Left ventricle myocardium inferior (tissue), 1 donor: ENCODE data around the gene HHLA2. TPM values are rescaled to one million over a fixed set of nuclear protein-coding genes. Genes with fewer than 3 reads are reported as not detected.
"Not testable (repeated sequence)": the region's sequence is repeated elsewhere in the genome, so short reads cannot be mapped to it uniquely, and the experiment has no call there.

Experiments used
- DNase-seq: peaks from one replicate; pipeline ENCODE4 v3.0.0-alpha.2; 2020
- H3K27ac ChIP-seq: fragments of 200-600 bp; replicated peaks from 2 replicates; pipeline ENCODE4 v1.8.0; 2021
- H3K27me3 ChIP-seq: fragments of 200-600 bp; 2 replicates; pipeline ENCODE4 v1.8.0; 2021; ENCODE audit warnings: low read depth
- H3K36me3 ChIP-seq: fragments of 200-600 bp; 2 replicates; pipeline ENCODE4 v1.8.0; 2021
- H3K4me1 ChIP-seq: fragments of 200-600 bp; 2 replicates; pipeline ENCODE4 v1.8.0; 2021
- H3K4me3 ChIP-seq: fragments of 200-600 bp; 2 replicates; pipeline ENCODE4 v1.8.0; 2021; ENCODE audit warnings: mild to moderate bottlenecking, moderate library complexity
- H3K9me3 ChIP-seq: fragments of 200-600 bp; replicated peaks from 2 replicates; pipeline ENCODE4 v1.8.0; 2021
- intact Hi-C: fragments of 100-400 bp; cut with micrococcal nuclease; formaldehyde crosslinking; loops from one replicate; pipeline ENCODE4 v1.11.0; 2022
- total RNA-seq: library from RNA; stranded (reverse); fragmentation: NEBNext Ultra II Directional; extraction: Animal tissue kit (Norgen Biotek cat#: 25700); gene quantifications from one replicate; pipeline ENCODE4 v1.2.1, GENCODE V29; 2021
- TF ChIP-seq, protein P1 (sequence below): fragments of 200-600 bp; IDR thresholded peaks from 2 replicates; pipeline ENCODE4 v1.8.0; 2021; ENCODE audit warnings: antibody characterized with exemption, mild to moderate bottlenecking, borderline replicate concordance
- donor health status: DM: no; HTN: yes; CAD: no; lungs with severe emphysema.

HHLA2 gene
- total RNA-seq, 1 donor from 2014 or later = not detected

DNA sequence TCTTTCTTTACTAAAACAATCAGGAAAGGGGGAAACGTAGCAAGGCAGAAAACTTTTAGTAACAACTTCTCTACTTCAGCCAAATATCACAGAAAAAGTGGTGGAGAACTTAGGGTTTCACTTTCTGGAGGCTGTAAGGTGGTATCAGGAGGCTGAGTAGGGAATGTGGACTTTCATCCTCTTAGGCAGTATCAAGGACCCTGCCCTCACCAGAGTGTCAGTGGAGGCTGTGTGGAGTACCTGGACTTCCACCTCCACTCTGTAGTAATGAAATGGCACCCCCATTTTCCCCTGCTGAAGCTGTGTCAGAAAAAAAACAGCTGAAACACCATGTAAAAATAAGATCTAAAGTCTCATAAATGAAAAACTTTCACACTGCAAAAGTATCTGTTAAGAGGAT lies 11.2 kb upstream of the HHLA2 start:
- no peaks in the 10 kb centered on the region for H3K27me3 ChIP-seq
- H3K4me3 ChIP-seq = no peak overlapping the region
- H3K4me1 ChIP-seq = no peaks in the 10 kb centered on the region
- TF ChIP-seq, protein P1, sequence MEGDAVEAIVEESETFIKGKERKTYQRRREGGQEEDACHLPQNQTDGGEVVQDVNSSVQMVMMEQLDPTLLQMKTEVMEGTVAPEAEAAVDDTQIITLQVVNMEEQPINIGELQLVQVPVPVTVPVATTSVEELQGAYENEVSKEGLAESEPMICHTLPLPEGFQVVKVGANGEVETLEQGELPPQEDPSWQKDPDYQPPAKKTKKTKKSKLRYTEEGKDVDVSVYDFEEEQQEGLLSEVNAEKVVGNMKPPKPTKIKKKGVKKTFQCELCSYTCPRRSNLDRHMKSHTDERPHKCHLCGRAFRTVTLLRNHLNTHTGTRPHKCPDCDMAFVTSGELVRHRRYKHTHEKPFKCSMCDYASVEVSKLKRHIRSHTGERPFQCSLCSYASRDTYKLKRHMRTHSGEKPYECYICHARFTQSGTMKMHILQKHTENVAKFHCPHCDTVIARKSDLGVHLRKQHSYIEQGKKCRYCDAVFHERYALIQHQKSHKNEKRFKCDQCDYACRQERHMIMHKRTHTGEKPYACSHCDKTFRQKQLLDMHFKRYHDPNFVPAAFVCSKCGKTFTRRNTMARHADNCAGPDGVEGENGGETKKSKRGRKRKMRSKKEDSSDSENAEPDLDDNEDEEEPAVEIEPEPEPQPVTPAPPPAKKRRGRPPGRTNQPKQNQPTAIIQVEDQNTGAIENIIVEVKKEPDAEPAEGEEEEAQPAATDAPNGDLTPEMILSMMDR = no peak
- intact Hi-C loops = no loop called here
- DNase-seq = no peak
- no peaks in the 10 kb centered on the region for H3K36me3 ChIP-seq
- peaks cover 6% of the 10 kb centered on the region for H3K9me3 ChIP-seq
- no peak overlapping the region for H3K27ac ChIP-seq

DNA sequence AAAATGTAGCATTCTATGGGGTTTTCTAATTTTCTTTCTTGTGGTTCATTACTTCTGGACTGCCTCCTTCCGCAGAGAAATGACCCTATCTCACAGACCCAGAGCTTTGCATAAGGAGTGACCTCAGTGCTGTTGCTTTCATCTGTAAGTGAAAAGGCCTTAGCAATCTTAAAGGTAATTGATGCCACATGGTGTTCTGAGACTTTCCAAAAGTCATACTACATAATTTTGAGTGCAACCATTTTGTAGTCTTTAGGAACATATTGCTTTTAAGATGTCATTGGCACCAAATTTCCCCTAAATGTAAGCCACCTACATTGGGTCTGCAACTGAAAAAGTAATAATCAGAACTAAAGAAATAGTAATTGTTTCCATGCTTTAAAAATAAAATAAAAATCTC lies 9.2 kb upstream of the HHLA2 start:
- Histone ChIP-seq H3K27ac (no peak overlapping the region), H3K4me1 (no peaks in the 10 kb centered on the region), H3K4me3 (no peak overlapping the region), H3K27me3 (no peaks in the 10 kb centered on the region), H3K9me3 (peaks cover 7% of the 10 kb centered on the region), H3K36me3 (no peaks in the 10 kb centered on the region)
- intact Hi-C loops = no loop called here
- TF ChIP-seq, protein P1 = no peak
- no peak for DNase-seq

DNA sequence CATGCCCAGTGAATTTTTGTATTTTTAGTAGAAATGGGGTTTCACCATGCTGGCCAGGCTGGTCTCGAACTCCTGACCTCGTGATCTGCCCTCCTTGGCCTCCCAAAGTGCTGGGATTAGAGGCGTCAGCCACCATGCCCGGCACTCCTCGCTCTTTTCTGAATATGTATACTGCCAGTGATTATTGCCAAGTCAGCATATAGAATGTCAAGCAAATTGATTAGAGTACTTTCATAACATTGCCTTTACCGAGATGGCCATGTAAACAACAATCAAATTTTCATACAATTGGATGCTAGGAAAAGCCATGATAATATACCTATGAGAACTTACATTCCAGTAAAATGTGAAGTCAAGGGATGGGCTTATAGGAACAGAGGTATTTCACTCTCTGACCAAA lies 8.2 kb upstream of the HHLA2 start:
- H3K4me1 ChIP-seq, H3K27me3 ChIP-seq, H3K9me3 ChIP-seq, H3K27ac ChIP-seq, H3K36me3 ChIP-seq, intact Hi-C loops, DNase-seq, H3K4me3 ChIP-seq: not testable (repeated sequence)

DNA sequence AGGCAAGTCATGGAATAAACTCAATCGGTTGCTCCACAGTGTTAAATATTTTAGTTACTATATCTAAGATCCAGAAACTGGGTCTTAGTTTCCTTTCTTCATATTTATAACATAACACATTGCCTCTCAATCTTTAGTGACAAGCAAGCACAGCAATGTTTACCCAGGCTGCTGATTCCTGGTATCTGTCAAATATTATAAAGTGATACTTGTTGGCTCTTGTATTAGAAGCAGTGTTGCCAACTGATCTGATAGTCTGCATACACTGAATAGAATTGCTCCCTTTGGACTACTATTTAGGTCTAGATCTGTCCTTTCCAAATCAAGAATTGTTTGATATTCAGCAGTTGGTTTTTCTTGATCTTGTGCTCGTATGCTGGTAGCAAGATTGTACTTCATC lies 7.2 kb upstream of the HHLA2 start:
- Histone ChIP-seq H3K4me3 (no peak overlapping the region), H3K27ac (no peak overlapping the region), H3K4me1 (no peaks in the 10 kb centered on the region), H3K36me3 (no peaks in the 10 kb centered on the region), H3K9me3 (peaks cover 8% of the 10 kb centered on the region), H3K27me3 (no peaks in the 10 kb centered on the region)
- TF ChIP-seq, protein P1 = no peak
- intact Hi-C loops = no loop called here
- no peak for DNase-seq

DNA sequence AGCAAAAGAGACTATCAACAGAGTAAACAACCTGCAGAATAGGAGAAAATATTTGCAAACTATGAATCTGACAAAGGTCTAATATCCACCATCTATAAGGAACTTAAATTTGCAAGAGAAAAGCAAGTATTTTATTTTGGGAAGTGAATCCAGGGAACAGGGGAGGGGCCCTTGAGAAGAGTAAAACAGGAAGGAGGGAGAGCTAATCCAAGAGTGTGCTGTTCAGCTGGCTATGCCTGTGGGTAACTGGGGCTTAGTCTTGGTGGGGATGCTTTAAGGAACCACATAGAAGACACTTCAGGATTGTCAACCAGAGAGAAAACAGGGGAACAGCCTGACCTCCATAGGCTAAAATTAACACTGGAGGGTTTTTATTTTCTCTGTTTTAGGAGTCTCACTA lies 3.9 kb upstream of the HHLA2 start:
- no peaks in the 10 kb centered on the region for H3K36me3 ChIP-seq
- no peak overlapping the region for H3K27ac ChIP-seq
- intact Hi-C loops = no loop called here
- no peak overlapping the region for H3K4me3 ChIP-seq
- peaks cover 8% of the 10 kb centered on the region for H3K9me3 ChIP-seq
- TF ChIP-seq, protein P1 = no peak
- H3K27me3 ChIP-seq = no peaks in the 10 kb centered on the region
- peaks cover under 1% of the 10 kb centered on the region for H3K4me1 ChIP-seq
- DNase-seq = no peak

DNA sequence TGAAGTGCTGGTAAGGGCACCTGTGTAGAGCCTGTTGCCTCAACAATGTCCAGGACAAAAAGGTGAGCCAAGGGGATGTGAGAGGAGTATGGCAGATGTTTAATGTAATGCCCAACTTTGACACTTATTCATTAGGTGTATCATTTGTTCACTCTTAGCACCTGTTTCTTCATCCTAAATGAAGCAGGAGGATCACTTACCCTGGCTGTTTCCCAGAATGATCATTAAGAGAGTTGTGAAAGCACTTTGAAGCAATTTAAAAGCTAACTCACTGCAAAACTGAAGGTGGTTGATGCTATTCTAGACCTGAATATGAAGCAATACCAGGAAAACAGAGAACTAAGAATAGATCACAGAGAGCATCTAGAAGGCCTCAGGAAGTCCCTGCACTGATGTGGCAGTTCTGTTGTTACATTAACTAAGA lies 3.4 kb upstream of the HHLA2 start:
- no peaks in the 10 kb centered on the region for H3K27me3 ChIP-seq

More for the DNA sequence above, 3.4 kb upstream of the HHLA2 start:
- DNase-seq = no peak
- intact Hi-C loops = no loop called here
- Histone ChIP-seq H3K4me3 (no peak overlapping the region), H3K4me1 (peaks cover 5% of the 10 kb centered on the region), H3K9me3 (peaks cover 8% of the 10 kb centered on the region), H3K27ac (no peak overlapping the region), H3K36me3 (no peaks in the 10 kb centered on the region)
- TF ChIP-seq, protein P1 = no peak
